Hepatocyte (in vitro differentiated cells): ENCODE data around the gene SRPK2.

Experiments
- CTCF ChIP-seq: fragments of 200-600 bp; sonication (generic); IDR thresholded peaks from 2 replicates; pipeline ENCODE4 v1.5.1; 2016; ENCODE audit warnings: antibody characterized with exemption, mild to moderate bottlenecking; ENCODE audit not compliant: poor library complexity
- EZH2 ChIP-seq: fragments of 200-600 bp; sonication (generic); IDR thresholded peaks from 2 replicates; pipeline ENCODE4 v1.6.1; 2016; ENCODE audit warnings: antibody characterized with exemption, mild to moderate bottlenecking, borderline replicate concordance

DNA sequence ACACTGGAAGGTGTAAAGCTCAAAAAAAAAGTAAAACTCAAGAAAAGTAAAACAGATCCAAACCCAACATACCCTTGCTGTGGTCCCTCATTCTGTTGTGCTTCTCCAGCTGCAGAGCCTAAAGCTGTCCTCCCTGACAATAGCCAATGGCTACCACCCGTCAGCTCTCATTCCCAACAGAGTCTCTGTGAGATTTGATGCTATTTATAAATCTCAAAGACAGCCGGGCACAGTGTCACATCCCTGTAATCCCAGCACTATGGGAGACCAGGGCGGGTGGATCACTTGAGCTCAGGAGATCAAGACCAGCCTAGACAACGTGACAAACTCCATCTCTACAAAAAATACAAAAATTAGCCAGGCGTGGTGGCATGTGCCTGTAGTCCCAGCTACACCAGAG lies 258.7 kb downstream of the SRPK2 start:
- TF ChIP-seq CTCF (no peak), EZH2 (no peak)
